Endothelial cell of umbilical vein (primary cell): ENCODE measurements around the gene NEK7. TPM values are rescaled to one million over a fixed set of nuclear protein-coding genes. Genes with fewer than 3 reads are reported as not detected.

Source experiments
- BruUV-seq: library from RNA; stranded (reverse); fragments of 400-500 nt; replicated peaks from 2 replicates; lab custom pipeline; 2021; lab: Mats Ljungman, UMichigan
- CTCF ChIA-PET: fragments of 300-600, 350-600 bp; sonication (Branson Sonifier 250); formaldehyde crosslinking; loops from one replicate; lab custom pipeline; 2021; ENCODE audit warnings: antibody characterized with exemption, inconsistent platforms; lab: Charles Lee
- POLR2A ChIA-PET: fragments of 300-600, 350-600 bp; sonication (Branson Sonifier 250); formaldehyde crosslinking; loops from one replicate; lab custom pipeline; 2021; ENCODE audit warnings: antibody characterized with exemption, inconsistent platforms; lab: Charles Lee
- DNase-seq: peaks from one replicate; pipeline ENCODE4 v3.0.0-alpha.2; 2011; ENCODE audit warnings: low read depth, low spot score
- FAIRE-seq: peaks from 2 replicates; lab custom pipeline; 2011; peaks lifted over from hg19 to GRCh38; lab: Jason Lieb, UNC
- H2AFZ ChIP-seq: 2 replicates; pipeline ENCODE4 v1.6.0; 2012; ENCODE audit warnings: low read depth, low read length, control low read depth, inconsistent platforms
- H3K27ac ChIP-seq: 2 replicates; pipeline ENCODE4 v1.5.1; 2011; ENCODE audit warnings: low read depth, mild to moderate bottlenecking, control low read depth, low read length, moderate library complexity; ENCODE audit not compliant: insufficient read depth
- H3K27me3 ChIP-seq, 2 experiments: 2 replicates each; pipeline versions ENCODE4 v1.6.0 to v1.6.1; 2011; ENCODE audit warnings: low read length in 2 of 2, mixed read lengths in 1 of 2; ENCODE audit not compliant: control insufficient read depth in 2 of 2, insufficient read depth in 2 of 2
- H3K36me3 ChIP-seq, 2 experiments: 2 replicates in 1 of 2; 3 replicates in 1 of 2; pipeline ENCODE4 v1.5.1; 2011; ENCODE audit warnings: low read length in 2 of 2, mild to moderate bottlenecking in 1 of 2, moderate library complexity in 1 of 2; ENCODE audit not compliant: control insufficient read depth in 2 of 2, insufficient read depth in 2 of 2; ENCODE audit errors: extremely low read depth in 1 of 2
- H3K4me1 ChIP-seq: 3 replicates; pipeline ENCODE4 v1.5.1; 2011; ENCODE audit warnings: mild to moderate bottlenecking, low read length; ENCODE audit not compliant: control insufficient read depth, insufficient read depth; ENCODE audit errors: extremely low read depth
- H3K4me2 ChIP-seq: 2 replicates; pipeline ENCODE4 v1.6.1; 2011; ENCODE audit warnings: low read length, control low read depth, mixed read lengths; ENCODE audit not compliant: insufficient read depth
- H3K4me3 ChIP-seq, 3 experiments: fragments of 200-600 bp in 1 of 3; sonication (generic), shearing (Covaris generic) in 1 of 3; replicated peaks in 1 of 3; 2 replicates each; pipeline ENCODE4 v1.5.1; 2011 to 2016; ENCODE audit warnings: control low read depth in 3 of 3, low read length in 3 of 3, mild to moderate bottlenecking in 2 of 3, inconsistent platforms in 1 of 3, low read depth in 1 of 3, moderate library complexity in 1 of 3; ENCODE audit not compliant: insufficient read depth in 1 of 3
- H3K79me2 ChIP-seq: 2 replicates; pipeline ENCODE4 v1.6.0; 2012; ENCODE audit warnings: low read length, inconsistent platforms; ENCODE audit not compliant: control insufficient read depth, insufficient read depth
- H3K9ac ChIP-seq: replicated peaks from 2 replicates; pipeline ENCODE3; 2011; ENCODE audit warnings: low read length, control low read depth; ENCODE audit not compliant: insufficient read depth; ENCODE audit errors: extremely low read depth
- H3K9me1 ChIP-seq: replicated peaks from 3 replicates; pipeline ENCODE4 v1.6.0; 2011; ENCODE audit warnings: mild to moderate bottlenecking, low read length; ENCODE audit not compliant: control insufficient read depth, insufficient read depth; ENCODE audit errors: extremely low read depth
- H3K9me3 ChIP-seq: replicated peaks from 2 replicates; pipeline ENCODE4 v1.5.1; 2012; ENCODE audit warnings: low read length, inconsistent platforms; ENCODE audit not compliant: control insufficient read depth, insufficient read depth
- H4K20me1 ChIP-seq: replicated peaks from 2 replicates; pipeline ENCODE3; 2011; ENCODE audit warnings: mild to moderate bottlenecking, low read length; ENCODE audit not compliant: control insufficient read depth, insufficient read depth; ENCODE audit errors: extremely low read depth
- CTCF ChIP-seq, 2 donors: IDR thresholded peaks; 1 replicate in 1 of 2; 2 replicates in 1 of 2; pipeline ENCODE4 v1.5.1; 2011; ENCODE audit warnings: low read length in 2 of 2, mild to moderate bottlenecking in 2 of 2, moderate library complexity in 2 of 2, control low read depth in 1 of 2, inconsistent platforms in 1 of 2, low read depth in 1 of 2; ENCODE audit not compliant: insufficient read depth in 1 of 2; ENCODE audit errors: extremely low read depth in 1 of 2
- EZH2 ChIP-seq: IDR thresholded peaks from 2 replicates; pipeline ENCODE4 v1.6.1; 2012; ENCODE audit warnings: borderline replicate concordance, low read depth, mild to moderate bottlenecking, moderate library complexity, low read length, inconsistent platforms; ENCODE audit not compliant: severe bottlenecking
- FOS ChIP-seq: IDR thresholded peaks from 2 replicates; pipeline ENCODE4 v1.6.1; 2011; ENCODE audit warnings: mild to moderate bottlenecking, low read length, moderate library complexity, borderline replicate concordance; ENCODE audit not compliant: insufficient read depth
- GATA2 ChIP-seq: IDR thresholded peaks from 2 replicates; pipeline ENCODE4 v1.7.0; 2011; ENCODE audit warnings: low read depth, mild to moderate bottlenecking, moderate library complexity, mixed read lengths, low read length; ENCODE audit not compliant: insufficient read length, insufficient read depth
- JUN ChIP-seq: IDR thresholded peaks from 2 replicates; pipeline ENCODE4 v1.6.1; 2011; ENCODE audit warnings: borderline replicate concordance, low read depth; ENCODE audit not compliant: insufficient read length, insufficient read depth
- MAX ChIP-seq: IDR thresholded peaks from 2 replicates; pipeline ENCODE4 v1.6.1; 2011; ENCODE audit not compliant: insufficient read depth, insufficient read length
- MYC ChIP-seq: IDR thresholded peaks from one replicate; pipeline ENCODE4 v1.6.1; 2011; ENCODE audit warnings: mild to moderate bottlenecking, low read depth, low read length
- POLR2A ChIP-seq: IDR thresholded peaks from 2 replicates; pipeline ENCODE4 v1.6.1; 2012; ENCODE audit warnings: low read depth, mild to moderate bottlenecking, control low read depth, low read length
- POLR2AphosphoS5 ChIP-seq: IDR thresholded peaks from 2 replicates; pipeline ENCODE4 v1.6.1; 2012; ENCODE audit warnings: low read depth, mild to moderate bottlenecking, control low read depth, low read length, moderate library complexity; ENCODE audit not compliant: insufficient read depth
- dilution Hi-C: fragments of 300-500 bp; cut with MboI; formaldehyde crosslinking; loops from one replicate; pipeline ENCODE4 v1.15.0; 2019; ENCODE audit warnings: low sequenced_read_pairs; ENCODE audit not compliant: extremely low pct_ligation_motif_present
- intact Hi-C: fragments of 100-400 bp; cut with micrococcal nuclease; formaldehyde crosslinking; loops from one replicate; pipeline ENCODE4 v1.10.0; 2022
- polyA plus RNA-seq, 4 experiments: library from polyadenylated mRNA; depleted of rRNA in 3 of 4; stranded (reverse) in 3 of 4; unstranded in 1 of 4; fragments of >200 nt; gene quantifications; 2 replicates each; pipeline versions ENCODE4 v1.2.1 to v1.2.3, GENCODE V29; 2011 to 2012; ENCODE audit warnings: missing spikeins in 1 of 4
- total RNA-seq: library from RNA; stranded (reverse); gene quantifications from 2 replicates; pipeline ENCODE4 v1.2.3, GENCODE V29; 2021

NEK7 gene
- total and polyA plus RNA-seq, 2 donors (not counting 3 experiments of a cell fraction or from before 2014, with no cell fraction given): 22.6 to 45.7 TPM

- Histone ChIP-seq H3K9me3 (no peaks in the 10 kb centered on the region), H2AFZ (no peak overlapping the region), H3K27ac (no peak overlapping the region), H3K9me1 (no peaks in the 10 kb centered on the region), H3K27me3 (no peaks in the 10 kb centered on the region), H3K4me1 (no peaks in the 10 kb centered on the region), H3K79me2 (peaks cover 32% of the 10 kb centered on the region), H3K4me3 (no peak overlapping the region), H4K20me1 (peaks cover 2% of the 10 kb centered on the region), H3K9ac (no peak overlapping the region), H3K4me2 (no peak overlapping the region), H3K36me3 (peaks cover 0 to 2% of the 10 kb centered on the region in 2 experiments)
- FAIRE-seq (no peak), DNase-seq (no peak)
- intact Hi-C loops: no loop called here
- no peak for TF ChIP-seq EZH2
- TF ChIP-seq MAX: no peak
- ChIA-PET POLR2A (no interaction called here), CTCF (interaction anchor here (1.7 kb wide), 1 partner anchor 10 kb away, joined by 4 read pairs; no protein-coding TSS in a partner anchor)
- dilution Hi-C loops: no loop called here
- no TSS peak for BruUV-seq
Observed at GRCh38 chr1:198245379-198245778, 88.6 kb downstream of the NEK7 start.

- no peak overlapping the region for H3K4me3 ChIP-seq
- peaks cover 2% of the 10 kb centered on the region for H4K20me1 ChIP-seq
- peaks cover 30% of the 10 kb centered on the region for H3K79me2 ChIP-seq
- CTCF ChIA-PET: interaction anchor here (1.7 kb wide), 1 partner anchor 9 kb away, joined by 4 read pairs; no protein-coding TSS in a partner anchor
- H3K36me3 ChIP-seq: peaks cover 0 to 2% of the 10 kb centered on the region in 2 experiments
- no peak for DNase-seq
- H3K27ac ChIP-seq: no peak overlapping the region
- H3K27me3 ChIP-seq: no peaks in the 10 kb centered on the region
- no peak overlapping the region for H2AFZ ChIP-seq
- POLR2A ChIA-PET: no interaction called here
- dilution Hi-C loops: no loop called here
- no TSS peak for BruUV-seq
- no peaks in the 10 kb centered on the region for H3K9me3 ChIP-seq
- H3K4me1 ChIP-seq: no peaks in the 10 kb centered on the region
- intact Hi-C loops: no loop called here
- H3K9ac ChIP-seq: no peak overlapping the region
- TF ChIP-seq POLR2AphosphoS5 (no peak), JUN (no peak), GATA2 (no peak), MAX (no peak), POLR2A (no peak), MYC (no peak), FOS (no peak), EZH2 (no peak), CTCF (IDR thresholded peaks at IDR 0.05; ENCODE audit: extremely low read depth in 1 of 2, insufficient read depth in 1 of 2, low read depth in 1 of 2, low read length in 2 of 2) (no peak)
- no peak overlapping the region for H3K4me2 ChIP-seq
- no peaks in the 10 kb centered on the region for H3K9me1 ChIP-seq
- no peak for FAIRE-seq
Observed at GRCh38 chr1:198246337-198246736, 89.5 kb downstream of the NEK7 start.
